NCI-H146 (cell line): ENCODE measurements around the gene TFIP11.
"Not testable (repeated sequence)": the region's sequence is repeated elsewhere in the genome, so short reads cannot be mapped to it uniquely, and the experiment has no call there.

ENCODE experiments used
- DNase-seq: peaks from one replicate; lab custom pipeline; 2025; lab: John Stamatoyannopoulos, UW

The TFIP11 gene

GRCh38 chr22:26541167-26541819 is 29.0 kb upstream of the TFIP11 start:
- DNase-seq = no peak

DNA sequence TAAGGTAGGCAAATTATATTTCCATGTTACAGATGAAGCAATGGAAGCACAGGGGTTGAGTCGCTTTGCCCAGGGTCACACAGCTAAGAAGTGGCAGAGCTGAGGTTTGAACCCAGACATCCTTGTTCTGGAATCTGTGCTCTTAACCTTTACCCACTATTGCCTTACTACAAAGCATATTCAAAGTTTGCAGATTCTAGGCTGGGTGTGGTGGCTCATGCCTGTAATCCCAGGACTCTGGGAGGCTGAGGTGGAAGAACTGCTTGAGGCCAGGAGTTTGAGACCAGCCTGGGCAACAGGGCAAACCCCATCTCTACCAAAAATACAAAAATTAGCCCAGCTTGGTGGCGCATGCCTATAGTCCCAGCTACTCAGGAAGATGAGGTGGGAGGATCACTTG is 27.8 kb upstream of the TFIP11 start:
- no peak for DNase-seq

DNA sequence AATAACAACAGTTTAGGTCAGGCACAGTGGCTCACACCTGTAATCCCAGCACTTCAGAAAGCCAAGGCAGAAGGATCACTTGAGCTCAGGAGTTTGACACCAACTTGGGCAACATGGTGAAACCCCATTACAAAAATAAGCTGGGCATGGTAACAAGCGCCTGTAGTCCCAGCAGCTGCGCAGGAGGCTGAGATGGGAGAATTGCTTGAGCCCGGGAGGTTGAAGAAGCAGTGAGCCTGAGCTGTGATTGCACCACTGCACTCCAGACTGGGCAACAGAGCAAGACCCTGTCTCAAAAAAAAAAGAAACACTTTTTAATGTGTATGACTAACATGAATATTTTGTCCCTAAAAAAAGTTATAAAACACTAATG is 24.5 kb upstream of the TFIP11 start:
- DNase-seq = no peak

DNA sequence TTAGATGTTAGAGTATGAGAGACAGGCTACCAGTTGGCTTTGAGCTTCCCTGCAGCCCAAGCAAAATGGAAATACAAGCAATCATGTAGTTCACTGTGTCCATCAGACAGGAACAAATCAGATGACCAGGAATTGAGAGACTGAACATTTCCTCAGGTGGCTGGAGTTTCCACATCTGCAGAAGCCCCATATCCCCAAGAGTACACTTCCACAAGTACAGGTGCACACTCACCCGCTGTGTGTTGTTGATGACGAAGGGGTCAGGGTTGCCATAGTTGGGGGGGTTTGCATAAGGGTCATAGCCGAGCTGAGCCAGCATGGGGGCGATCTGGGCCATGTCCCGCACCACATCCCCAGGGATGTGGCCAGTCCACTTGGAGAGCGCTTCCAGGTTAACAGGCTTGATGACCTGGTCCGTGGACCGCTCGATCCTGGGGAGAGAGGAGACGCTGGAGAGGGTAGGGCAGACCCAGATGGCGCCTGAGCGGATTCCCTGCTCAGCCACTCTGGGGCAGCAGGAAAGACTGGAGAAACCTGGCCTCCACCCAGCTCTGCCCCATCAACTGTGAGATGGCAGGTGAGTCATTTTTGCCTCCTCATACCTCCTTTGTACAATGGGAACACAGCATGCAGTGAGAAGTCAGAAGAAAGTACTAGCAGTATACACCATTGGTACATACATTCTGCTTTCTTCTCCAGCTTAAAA is 23.9 kb upstream of the TFIP11 start:
- no peak for DNase-seq

- no peak for DNase-seq
Observed at GRCh38 chr22:26535603-26535908, 23.3 kb upstream of the TFIP11 start.

DNA sequence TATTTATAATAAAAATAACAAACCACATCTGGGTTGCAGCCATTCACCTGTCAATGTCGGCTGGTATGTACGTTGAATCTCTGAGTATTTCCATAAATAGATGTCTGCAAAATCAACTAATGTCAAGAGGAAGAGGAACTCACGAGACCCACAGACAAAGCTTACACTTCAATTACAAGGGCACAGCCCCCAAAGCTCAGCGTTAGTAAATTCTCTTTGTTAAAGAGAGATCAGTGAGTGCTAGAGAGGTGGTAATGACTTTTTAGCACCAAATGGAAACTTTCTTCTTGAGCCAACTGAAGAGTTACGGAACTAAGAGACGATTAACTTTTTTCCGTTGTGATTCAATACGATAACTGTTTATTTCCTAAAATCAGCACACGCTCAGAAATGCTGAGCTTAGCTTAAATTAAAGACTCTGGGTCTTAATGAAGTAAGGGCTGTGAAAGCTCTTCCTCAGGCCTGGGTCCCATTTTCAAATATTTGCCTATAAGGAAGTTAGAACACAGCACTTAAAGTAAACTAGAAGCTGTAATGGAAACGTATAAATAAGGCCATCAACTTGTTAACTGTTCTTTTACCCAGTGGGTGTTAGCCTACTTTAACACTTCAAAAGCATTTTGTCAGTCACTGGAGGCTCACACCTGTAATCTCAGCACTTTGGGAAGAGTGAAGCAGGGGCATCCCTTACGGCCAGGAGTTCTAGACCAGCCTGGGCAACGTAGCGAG is 22.8 kb upstream of the TFIP11 start:
- no peak for DNase-seq

DNA sequence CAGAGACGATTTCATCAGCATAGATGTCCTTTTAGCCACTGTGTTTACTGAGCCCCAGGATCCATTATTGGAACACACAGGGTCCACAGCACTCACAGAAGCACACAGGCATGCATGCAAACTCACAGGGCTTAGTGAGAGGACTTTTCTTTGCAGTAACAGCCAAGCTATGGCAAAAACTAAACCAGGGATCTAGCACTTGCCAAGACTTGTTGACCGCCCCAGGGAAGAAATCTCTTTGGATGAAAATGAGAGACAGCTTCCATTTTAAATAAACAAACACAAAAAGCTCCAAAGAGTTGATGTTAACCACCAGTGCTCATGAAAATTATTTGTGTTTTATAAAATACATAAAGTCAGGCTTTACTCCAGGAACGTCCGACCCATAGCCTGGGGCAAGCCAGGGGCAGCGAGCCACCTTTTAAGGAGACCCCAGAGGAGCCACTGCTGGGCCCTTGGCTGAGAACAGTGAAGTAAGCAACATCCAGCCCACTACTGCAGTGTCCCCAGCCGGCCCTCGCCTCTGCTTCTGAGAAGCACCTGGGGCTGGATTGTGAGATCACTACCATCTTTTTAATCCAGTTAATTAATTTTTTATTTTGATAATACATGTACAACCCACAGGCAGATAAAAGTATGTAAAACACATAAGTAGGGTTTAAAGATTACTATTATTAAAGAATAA is 22.0 kb upstream of the TFIP11 start:
- DNase-seq = no peak

DNA sequence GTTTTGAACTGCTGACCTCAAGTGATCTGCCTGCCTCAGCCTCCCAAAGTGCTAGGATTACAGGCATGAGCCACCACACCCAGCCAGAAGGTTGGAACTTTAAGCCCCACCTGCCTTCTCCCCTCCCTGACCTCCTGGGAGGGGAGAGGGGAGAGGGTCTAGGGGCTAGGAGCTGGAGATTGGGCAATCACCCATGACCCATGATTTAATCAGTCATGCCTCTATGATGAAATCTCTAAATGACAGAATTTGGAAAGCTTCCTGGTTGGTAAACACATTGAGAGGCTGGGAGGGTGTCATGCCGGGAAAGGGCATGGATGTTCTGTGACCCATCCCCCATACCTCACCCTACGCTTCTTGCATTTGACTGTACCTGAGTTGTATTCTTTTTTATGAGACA is 17.1 kb upstream of the TFIP11 start:
- DNase-seq = no peak

GRCh38 chr22:26528518-26528917 is 16.2 kb upstream of the TFIP11 start:
- DNase-seq = not testable (repeated sequence)

DNA sequence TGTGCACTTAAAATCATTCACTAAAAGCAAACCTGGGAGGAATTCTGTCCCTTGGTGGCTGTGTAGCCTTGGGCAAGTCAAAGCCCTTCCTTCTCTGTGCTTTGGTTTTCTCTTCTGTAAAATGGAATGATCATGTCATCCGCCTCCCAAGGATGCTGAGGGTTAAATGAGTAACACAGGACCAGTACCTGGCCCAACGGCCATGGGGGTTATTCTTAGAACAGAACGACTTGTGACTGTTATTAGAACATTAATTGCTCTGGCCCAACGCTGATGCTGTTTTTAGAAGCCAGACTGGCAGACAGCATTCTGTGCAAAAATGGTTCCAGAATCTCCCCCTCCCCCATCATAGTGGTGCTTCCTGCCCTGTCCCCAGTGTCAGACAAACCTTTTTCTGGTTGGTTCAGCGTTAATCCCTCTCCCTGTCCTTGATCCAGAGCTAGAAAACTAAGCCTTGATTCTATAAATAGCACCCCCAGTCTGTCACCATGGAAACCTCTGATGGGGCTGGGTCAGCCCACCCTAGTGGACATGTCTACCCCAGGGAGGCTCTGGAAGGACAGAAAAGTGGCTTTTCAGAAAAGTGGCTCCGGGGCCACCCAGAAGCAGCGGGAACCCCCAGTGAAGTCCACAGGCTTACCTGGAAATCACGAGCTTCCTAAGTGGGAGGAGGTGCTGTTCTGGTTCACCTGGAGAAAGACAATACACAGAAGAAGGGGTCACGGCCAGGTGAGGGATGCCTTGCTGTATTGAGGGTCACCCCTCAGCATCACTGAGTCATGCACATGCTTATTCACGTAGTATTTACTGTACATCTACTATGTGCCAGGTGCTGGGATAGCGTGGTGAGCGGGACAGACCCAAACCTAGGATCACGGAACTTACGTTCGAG is 15.5 kb upstream of the TFIP11 start:
- DNase-seq = no peak

DNA sequence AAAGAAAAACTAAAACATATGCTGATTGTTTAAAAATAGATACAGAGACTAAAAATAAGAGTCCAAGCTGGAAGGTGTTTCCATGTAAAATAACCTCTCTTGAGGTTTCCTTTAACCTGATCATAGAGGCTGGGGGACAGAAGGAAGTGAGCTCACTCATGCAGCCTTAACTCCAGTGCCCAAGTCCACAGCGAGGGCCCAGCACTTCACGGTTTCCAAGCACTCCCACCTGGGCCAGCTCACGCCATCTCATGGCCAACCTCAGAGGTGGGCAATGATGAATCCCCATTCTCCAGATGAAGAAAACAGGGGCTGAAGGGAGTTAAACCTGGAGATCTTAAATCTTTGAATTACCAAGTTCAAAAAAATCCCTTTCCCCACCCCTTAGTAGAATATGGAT is 14.9 kb upstream of the TFIP11 start:
- no peak for DNase-seq

DNA sequence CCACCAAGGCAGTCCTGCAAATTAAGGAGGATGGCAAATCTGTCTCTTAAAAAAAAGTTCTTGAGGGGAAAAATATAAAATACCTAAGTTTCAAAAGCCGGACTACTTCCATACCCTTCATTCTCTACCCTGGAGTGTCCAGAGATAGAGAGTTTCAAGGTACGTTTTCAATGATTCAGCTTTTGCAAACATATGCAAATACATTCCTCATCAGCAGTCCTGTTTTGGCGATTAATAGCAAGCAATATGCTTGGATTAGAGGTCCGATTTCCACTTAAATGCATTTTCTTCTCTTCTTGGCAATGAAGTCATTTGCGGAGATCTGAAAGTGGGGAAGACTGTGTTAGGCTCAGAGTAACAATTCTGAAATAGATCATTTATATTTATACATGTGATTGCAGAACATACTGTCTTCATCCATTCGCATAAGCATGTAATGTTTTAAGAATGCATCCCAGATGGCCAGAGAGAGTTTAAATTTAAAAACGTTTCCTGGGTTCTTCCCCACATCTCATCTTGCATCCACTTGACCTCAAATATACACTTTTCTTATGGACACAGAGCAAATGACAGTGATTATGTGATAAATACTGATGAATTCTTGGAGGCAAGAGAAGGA is 13.8 kb upstream of the TFIP11 start:
- DNase-seq = no peak

DNA sequence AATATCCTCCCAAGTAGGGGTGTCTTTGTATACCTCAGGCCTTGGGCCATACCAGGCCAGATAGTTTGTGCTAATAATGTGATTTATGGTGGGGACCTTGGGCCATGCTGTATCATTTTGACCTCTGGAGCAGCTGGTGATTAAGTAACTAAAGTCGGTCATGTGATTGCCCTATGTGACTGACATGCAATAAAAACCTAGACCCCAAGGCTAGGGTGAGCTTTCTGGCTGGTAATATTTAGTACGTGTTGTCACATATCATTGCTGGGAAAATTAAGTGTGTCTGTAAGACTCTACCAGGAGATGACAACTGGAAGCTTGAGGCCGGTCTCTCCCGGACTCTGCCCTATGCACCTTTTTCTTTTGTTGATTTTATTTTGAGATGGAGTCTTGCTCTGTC is 12.6 kb upstream of the TFIP11 start:
- DNase-seq = no peak

- no peak for DNase-seq
Observed at GRCh38 chr22:26522592-26522991, 10.3 kb upstream of the TFIP11 start.

DNA sequence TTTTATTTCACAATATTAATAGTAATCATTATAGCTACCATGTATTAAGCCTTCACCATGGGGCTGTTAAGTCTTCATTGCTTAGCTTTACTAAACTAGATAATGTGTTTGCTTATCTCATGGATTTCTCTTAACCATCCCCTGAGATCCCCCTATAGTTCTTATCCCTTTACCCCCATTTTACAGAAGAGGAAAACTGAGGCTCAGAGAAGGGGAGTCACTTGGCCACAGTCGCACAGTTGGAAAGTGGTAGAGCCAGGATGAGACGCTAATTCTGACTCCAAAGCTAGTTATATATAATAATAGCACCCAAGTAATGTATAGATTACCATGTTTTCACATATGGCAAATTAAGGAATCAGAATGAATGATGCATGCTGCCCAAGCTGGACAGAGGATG is 9.7 kb upstream of the TFIP11 start:
- no peak for DNase-seq

DNA sequence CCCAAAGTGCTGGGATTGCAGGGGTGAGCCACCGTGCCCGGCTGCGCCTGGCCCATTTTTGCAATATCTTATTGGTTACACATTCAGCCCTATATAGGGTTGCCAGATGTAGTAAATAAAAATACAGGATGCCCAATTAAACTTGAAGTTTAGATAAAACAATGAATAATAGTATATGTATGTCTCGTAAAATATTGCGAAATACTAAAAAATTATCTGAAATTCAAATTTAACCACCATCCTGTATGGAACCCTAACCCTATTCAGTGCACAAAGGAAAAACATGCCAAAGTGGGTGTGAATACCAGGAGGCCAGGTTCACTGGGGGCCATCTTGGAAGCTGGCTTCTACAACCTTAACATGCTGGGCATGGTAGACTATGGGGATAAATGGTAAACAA is 5.2 kb upstream of the TFIP11 start:
- no peak for DNase-seq

GRCh38 chr22:26516503-26516902 is 4.2 kb upstream of the TFIP11 start:
- no peak for DNase-seq

- no peak for DNase-seq
Observed at GRCh38 chr22:26515931-26516330, 3.7 kb upstream of the TFIP11 start.

- no peak for DNase-seq
Observed at GRCh38 chr22:26514419-26515161, 2.3 kb upstream of the TFIP11 start.

- no peak for DNase-seq
Observed at GRCh38 chr22:26513838-26514237, 1.6 kb upstream of the TFIP11 start.

DNA sequence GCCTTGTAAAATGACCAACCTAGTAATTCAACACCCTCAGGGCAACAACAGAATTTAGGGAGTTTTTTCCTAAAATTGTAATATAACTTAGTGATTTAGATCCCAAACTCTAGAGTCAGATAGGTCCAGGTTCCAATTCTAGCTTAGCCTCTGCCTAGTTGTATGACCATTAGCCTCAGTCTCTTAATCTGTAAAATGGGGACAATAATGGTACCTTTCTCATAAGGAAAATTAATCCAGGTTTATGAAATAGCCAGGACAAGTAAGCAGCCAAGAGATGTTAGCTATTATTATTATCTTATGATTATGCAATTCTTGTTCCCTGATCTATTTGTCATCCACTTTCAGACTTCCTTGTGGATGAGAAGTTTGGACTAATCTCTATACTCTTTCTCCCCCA is 4.1 kb downstream of the TFIP11 start:
- no peak for DNase-seq
